ENCODE measurements around the gene PDCD1LG2. TPM values are rescaled to one million over a fixed set of nuclear protein-coding genes. Genes with fewer than 3 reads are reported as not detected.

Gene PDCD1LG2
- total RNA-seq, 5 donors from 2014 or later (not counting 1 experiment from before 2014, with no cell fraction given): 0.14 to 0.76 (median 0.40) TPM

GRCh38 chr9:5518171-5518936 is 8.0 kb downstream of the PDCD1LG2 start:
- ChIA-PET CTCF (no interaction called here), POLR2A (interaction anchor here in 1 of 2 donors (0.6 kb wide), 1 partner anchor 12 kb away, joined by 4 read pairs; no protein-coding TSS in a partner anchor)
- H3K4me3 ChIP-seq (ENCODE audit: control insufficient read depth in 1 of 2, extremely low read depth in 1 of 2, low read length in 1 of 2): no peak overlapping the region
- H3K36me3 ChIP-seq (ENCODE audit: control insufficient read depth in 2 of 2, extremely low read depth in 1 of 2, insufficient read depth in 1 of 2, low read length in 1 of 2): no peaks in the 10 kb centered on the region
- no peaks in the 10 kb centered on the region for H3K9me3 Mint-ChIP-seq
- H3K4me3 Mint-ChIP-seq: no peak overlapping the region
- H3K36me3 Mint-ChIP-seq: no peaks in the 10 kb centered on the region
- H3K27ac Mint-ChIP-seq: peak overlapping the region in 1 of 2 donors; percentile 7
- no peak overlapping the region for H3K27ac ChIP-seq (ENCODE audit: low read length)
- 56% methylated on average over 2 of the region's 2 CpGs for WGBS (ENCODE audit: insufficient coverage)
- no peak for DNase-seq
- H3K27me3 ChIP-seq (replicated peaks in 1 of 2; ENCODE audit: control insufficient read depth in 2 of 2, extremely low read depth in 1 of 2, insufficient read depth in 2 of 2, low read length in 1 of 2): peaks cover 0 to 4% of the 10 kb centered on the region in 2 experiments
- no peaks in the 10 kb centered on the region for H3K9me3 ChIP-seq
- peaks cover 9 to 22% (median 17%) of the 10 kb centered on the region in 3 donors for H3K4me1 Mint-ChIP-seq
- ATAC-seq (replicated peaks in 1 of 4): no peak
- H3K4me1 ChIP-seq (ENCODE audit: control insufficient read depth in 1 of 2, extremely low read depth in 1 of 2, insufficient read depth in 2 of 2, low read length in 2 of 2): peaks cover 0 to 5% of the 10 kb centered on the region in 2 experiments
- H3K27me3 Mint-ChIP-seq: no peaks in the 10 kb centered on the region

GRCh38 chr9:5518937-5519319 is 8.6 kb downstream of the PDCD1LG2 start:
- no peak overlapping the region for H3K27ac Mint-ChIP-seq
- 22% methylated on average over 2 of the region's 2 CpGs for WGBS (ENCODE audit: insufficient coverage)
- no peaks in the 10 kb centered on the region for H3K27me3 Mint-ChIP-seq
- peaks cover 0 to 4% of the 10 kb centered on the region in 2 experiments for H3K27me3 ChIP-seq (replicated peaks in 1 of 2; ENCODE audit: control insufficient read depth in 2 of 2, extremely low read depth in 1 of 2, insufficient read depth in 2 of 2, low read length in 1 of 2)
- ChIA-PET POLR2A (no interaction called here), CTCF (no interaction called here)
- no peaks in the 10 kb centered on the region for H3K36me3 Mint-ChIP-seq
- no peak for ATAC-seq (replicated peaks in 1 of 4)
- H3K9me3 Mint-ChIP-seq: no peaks in the 10 kb centered on the region
- DNase-seq: no peak
- no peak overlapping the region for H3K4me3 Mint-ChIP-seq
- H3K27ac ChIP-seq (ENCODE audit: low read length): no peak overlapping the region
- H3K4me3 ChIP-seq (ENCODE audit: control insufficient read depth in 1 of 2, extremely low read depth in 1 of 2, low read length in 1 of 2): no peak overlapping the region
- H3K4me1 ChIP-seq (ENCODE audit: control insufficient read depth in 1 of 2, extremely low read depth in 1 of 2, insufficient read depth in 2 of 2, low read length in 2 of 2): peaks cover 0 to 5% of the 10 kb centered on the region in 2 experiments
- H3K9me3 ChIP-seq: no peaks in the 10 kb centered on the region
- H3K4me1 Mint-ChIP-seq: peaks cover 9 to 22% (median 17%) of the 10 kb centered on the region in 3 donors
- H3K36me3 ChIP-seq (ENCODE audit: control insufficient read depth in 2 of 2, extremely low read depth in 1 of 2, insufficient read depth in 1 of 2, low read length in 1 of 2): no peaks in the 10 kb centered on the region

- Histone ChIP-seq H3K27ac (ENCODE audit: low read length) (no peak overlapping the region), H3K27me3 (replicated peaks in 1 of 2; ENCODE audit: control insufficient read depth in 2 of 2, extremely low read depth in 1 of 2, insufficient read depth in 2 of 2, low read length in 1 of 2) (no peaks in the 10 kb centered on the region), H3K4me1 (ENCODE audit: control insufficient read depth in 1 of 2, extremely low read depth in 1 of 2, insufficient read depth in 2 of 2, low read length in 2 of 2) (peaks cover 0 to 1% of the 10 kb centered on the region in 2 experiments), H3K36me3 (ENCODE audit: control insufficient read depth in 2 of 2, extremely low read depth in 1 of 2, insufficient read depth in 1 of 2, low read length in 1 of 2) (no peaks in the 10 kb centered on the region), H3K4me3 (ENCODE audit: control insufficient read depth in 1 of 2, extremely low read depth in 1 of 2, low read length in 1 of 2) (no peak overlapping the region), H3K9me3 (no peaks in the 10 kb centered on the region)
- CTCF ChIA-PET: interaction anchor here in 1 of 2 donors (1.0 kb wide), 1 partner anchor 19 kb away, joined by 3 read pairs; no protein-coding TSS in a partner anchor
- no peaks in the 10 kb centered on the region for H3K9me3 Mint-ChIP-seq
- WGBS (ENCODE audit: insufficient coverage): no CpG with 5 or more reads among the region's 4 CpGs
- H3K27ac Mint-ChIP-seq: no peak overlapping the region
- no peak for ATAC-seq (replicated peaks in 1 of 4)
- H3K4me1 Mint-ChIP-seq: peaks cover under 1 to 8% (median 7%) of the 10 kb centered on the region in 3 donors
- DNase-seq: no peak
- no peaks in the 10 kb centered on the region for H3K36me3 Mint-ChIP-seq
- no peak overlapping the region for H3K4me3 Mint-ChIP-seq
- H3K27me3 Mint-ChIP-seq: no peaks in the 10 kb centered on the region
- POLR2A ChIA-PET: interaction anchor here in 1 of 2 donors (0.6 kb wide), 1 partner anchor 9 kb away, joined by 9 read pairs; no protein-coding TSS in a partner anchor
Observed at GRCh38 chr9:5524090-5524489, 13.8 kb downstream of the PDCD1LG2 start.

GRCh38 chr9:5529683-5530221 is 19.4 kb downstream of the PDCD1LG2 start:
- ChIA-PET POLR2A (interaction anchor here (0.6 to 0.7 kb wide), 2 partner anchors 11 to 926 kb away, joined by 3 to 4 read pairs; no protein-coding TSS in a partner anchor), CTCF (interaction anchor here in 1 of 2 donors (0.6 to 2.1 kb wide), 4 partner anchors 19 to 1357 kb away, joined by 4 to 8 read pairs (median 4); partner anchors contain the start of gene PDCD1LG2)
- no peak for DNase-seq
- Mint-ChIP-seq H3K9me3 (no peaks in the 10 kb centered on the region), H3K4me3 (no peak overlapping the region), H3K27ac (no peak overlapping the region), H3K36me3 (peaks cover 3% of the 10 kb centered on the region), H3K27me3 (no peaks in the 10 kb centered on the region), H3K4me1 (peaks cover 38 to 50% (median 47%) of the 10 kb centered on the region in 3 donors)
- Histone ChIP-seq H3K27me3 (replicated peaks in 1 of 2; ENCODE audit: control insufficient read depth in 2 of 2, extremely low read depth in 1 of 2, insufficient read depth in 2 of 2, low read length in 1 of 2) (no peaks in the 10 kb centered on the region), H3K27ac (ENCODE audit: low read length) (no peak overlapping the region), H3K4me1 (ENCODE audit: control insufficient read depth in 1 of 2, extremely low read depth in 1 of 2, insufficient read depth in 2 of 2, low read length in 2 of 2) (peaks cover 10 to 26% of the 10 kb centered on the region in 2 experiments), H3K36me3 (ENCODE audit: control insufficient read depth in 2 of 2, extremely low read depth in 1 of 2, insufficient read depth in 1 of 2, low read length in 1 of 2) (no peaks in the 10 kb centered on the region), H3K9me3 (no peaks in the 10 kb centered on the region), H3K4me3 (ENCODE audit: control insufficient read depth in 1 of 2, extremely low read depth in 1 of 2, low read length in 1 of 2) (no peak overlapping the region)
- no CpG with 5 or more reads among the region's 4 CpGs for WGBS (ENCODE audit: insufficient coverage)
- ATAC-seq (replicated peaks in 1 of 4): no peak

GRCh38 chr9:5531101-5531882 is 21.0 kb downstream of the PDCD1LG2 start:
- Mint-ChIP-seq H3K27me3 (no peaks in the 10 kb centered on the region), H3K4me3 (peak overlapping the region in 2 of 3 donors; percentile 32 to 52), H3K9me3 (no peaks in the 10 kb centered on the region), H3K27ac (peak overlapping the region; percentile 90 to 92), H3K4me1 (peaks cover 38 to 50% (median 47%) of the 10 kb centered on the region in 3 donors), H3K36me3 (peaks cover 6% of the 10 kb centered on the region)
- DNase-seq: peak in 1 of 35 experiments; percentile 61
- H3K4me3 ChIP-seq (ENCODE audit: control insufficient read depth in 1 of 2, extremely low read depth in 1 of 2, low read length in 1 of 2): no peak overlapping the region
- no peaks in the 10 kb centered on the region for H3K27me3 ChIP-seq (replicated peaks in 1 of 2; ENCODE audit: control insufficient read depth in 2 of 2, extremely low read depth in 1 of 2, insufficient read depth in 2 of 2, low read length in 1 of 2)
- H3K4me1 ChIP-seq (ENCODE audit: control insufficient read depth in 1 of 2, extremely low read depth in 1 of 2, insufficient read depth in 2 of 2, low read length in 2 of 2): peaks cover 10 to 26% of the 10 kb centered on the region in 2 experiments
- H3K9me3 ChIP-seq: no peaks in the 10 kb centered on the region
- no peaks in the 10 kb centered on the region for H3K36me3 ChIP-seq (ENCODE audit: control insufficient read depth in 2 of 2, extremely low read depth in 1 of 2, insufficient read depth in 1 of 2, low read length in 1 of 2)
- POLR2A ChIA-PET: no interaction called here
- no CpG with 5 or more reads among the region's 2 CpGs for WGBS (ENCODE audit: insufficient coverage)
- ATAC-seq (replicated peaks in 1 of 4): peak; percentile 40 to 99 (median 73)
- peak overlapping the region; percentile 46 for H3K27ac ChIP-seq (ENCODE audit: low read length)
- CTCF ChIA-PET: interaction anchor here (0.6 to 2.1 kb wide), 5 partner anchors 9 to 953 kb away, joined by 3 to 7 read pairs (median 4); partner anchors contain the start of genes CD274 (in 2 of the 2) and PDCD1LG2 (in 1 of the 2)

GRCh38 chr9:5532306-5532705 is 22.0 kb downstream of the PDCD1LG2 start:
- no peak overlapping the region for H3K4me3 ChIP-seq (ENCODE audit: control insufficient read depth in 1 of 2, extremely low read depth in 1 of 2, low read length in 1 of 2)
- H3K36me3 ChIP-seq (ENCODE audit: control insufficient read depth in 2 of 2, extremely low read depth in 1 of 2, insufficient read depth in 1 of 2, low read length in 1 of 2): no peaks in the 10 kb centered on the region
- peak overlapping the region; percentile 46 for H3K27ac ChIP-seq (ENCODE audit: low read length)
- no peaks in the 10 kb centered on the region for H3K9me3 ChIP-seq
- CTCF ChIA-PET: no interaction called here
- Mint-ChIP-seq H3K36me3 (peaks cover 6% of the 10 kb centered on the region), H3K27ac (peak overlapping the region; percentile 90 to 92), H3K4me3 (peak overlapping the region in 1 of 3 donors; percentile 52), H3K27me3 (no peaks in the 10 kb centered on the region), H3K9me3 (no peaks in the 10 kb centered on the region), H3K4me1 (peaks cover 38 to 50% (median 47%) of the 10 kb centered on the region in 3 donors)
- DNase-seq: no peak
- peaks cover 10 to 26% of the 10 kb centered on the region in 2 experiments for H3K4me1 ChIP-seq (ENCODE audit: control insufficient read depth in 1 of 2, extremely low read depth in 1 of 2, insufficient read depth in 2 of 2, low read length in 2 of 2)
- H3K27me3 ChIP-seq (replicated peaks in 1 of 2; ENCODE audit: control insufficient read depth in 2 of 2, extremely low read depth in 1 of 2, insufficient read depth in 2 of 2, low read length in 1 of 2): no peaks in the 10 kb centered on the region
- no peak for ATAC-seq (replicated peaks in 1 of 4)
- POLR2A ChIA-PET: interaction anchor here in 1 of 2 donors (0.6 to 1.0 kb wide), 2 partner anchors 53 to 251 kb away, joined by 3 read pairs; no protein-coding TSS in a partner anchor
- 100% methylated on average over 1 of the region's 1 CpG for WGBS (ENCODE audit: insufficient coverage)
